ENCODE data around the gene ELL2. TPM values are rescaled to one million over a fixed set of nuclear protein-coding genes. Genes with fewer than 3 reads are reported as not detected.

Gene ELL2
- total and polyA plus RNA-seq, 2 of the 13 experiments (the other 11 are each of a cell fraction or from before 2014, with no cell fraction given), result 78.9 to 97.1 TPM

GRCh38 chr5:95922798-95923197, 38.9 kb downstream of the ELL2 start (continued):
- no peak for TF ChIP-seq IKZF4 (CRISPR knock-in tag; IDR thresholded peaks at IDR 0.05; ENCODE audit: borderline replicate concordance, low read depth, not compliant biosample characterization)
- TF ChIP-seq THAP11 (CRISPR knock-in tag; IDR thresholded peaks at IDR 0.05), result no peak
- no peak for TF ChIP-seq TRIM22 (IDR thresholded peaks at IDR 0.05)
- TF ChIP-seq NFE2 (CRISPR knock-in tag; IDR thresholded peaks at IDR 0.05), result no peak
- no peak for TF ChIP-seq ZNF18 (CRISPR knock-in tag; IDR thresholded peaks at IDR 0.05; ENCODE audit: insufficient replicate concordance)
- TF ChIP-seq ZFP36 (IDR thresholded peaks at IDR 0.05; ENCODE audit: borderline replicate concordance, low read depth, low read length, partially characterized antibody), result no peak
- TF ChIP-seq CAMTA2 (CRISPR knock-in tag; IDR thresholded peaks at IDR 0.05; ENCODE audit: borderline replicate concordance), result no peak
- TF ChIP-seq ZBTB2 (CRISPR knock-in tag; IDR thresholded peaks at IDR 0.05; ENCODE audit: low read depth), result no peak
- TF ChIP-seq NRL (CRISPR knock-in tag; IDR thresholded peaks at IDR 0.05; ENCODE audit: borderline replicate concordance), result no peak

All from HepG2 (cell line).